GM15510 (cell line): ENCODE measurements around the gene CLIC5.

ENCODE experiments used
- POLR2A ChIP-seq: IDR thresholded peaks from 3 replicates; pipeline ENCODE4 v1.6.1; 2011; ENCODE audit warnings: borderline replicate concordance; ENCODE audit not compliant: insufficient read length; ENCODE audit errors: extremely low read depth

CLIC5 gene

DNA sequence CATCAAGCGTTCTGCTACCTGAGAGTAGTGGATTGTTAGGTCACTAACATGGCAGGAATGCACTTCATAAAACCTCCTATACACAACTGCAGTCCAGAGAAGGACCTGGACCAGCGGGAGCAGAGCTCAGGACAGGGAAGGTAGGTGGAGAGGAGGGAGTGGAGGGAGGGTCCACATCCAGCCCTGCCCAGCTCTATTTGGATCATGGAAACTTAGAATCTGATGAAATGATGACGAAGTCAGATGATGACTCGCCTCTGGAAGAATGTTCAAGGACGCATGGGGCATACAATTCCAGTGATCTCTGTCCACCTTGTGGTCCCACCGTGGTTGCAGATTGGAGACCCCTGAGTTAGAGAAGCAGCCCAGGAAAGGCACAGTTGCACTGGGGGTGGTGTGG lies 68.8 kb downstream of the CLIC5 start:
- TF ChIP-seq POLR2A, result no peak

DNA sequence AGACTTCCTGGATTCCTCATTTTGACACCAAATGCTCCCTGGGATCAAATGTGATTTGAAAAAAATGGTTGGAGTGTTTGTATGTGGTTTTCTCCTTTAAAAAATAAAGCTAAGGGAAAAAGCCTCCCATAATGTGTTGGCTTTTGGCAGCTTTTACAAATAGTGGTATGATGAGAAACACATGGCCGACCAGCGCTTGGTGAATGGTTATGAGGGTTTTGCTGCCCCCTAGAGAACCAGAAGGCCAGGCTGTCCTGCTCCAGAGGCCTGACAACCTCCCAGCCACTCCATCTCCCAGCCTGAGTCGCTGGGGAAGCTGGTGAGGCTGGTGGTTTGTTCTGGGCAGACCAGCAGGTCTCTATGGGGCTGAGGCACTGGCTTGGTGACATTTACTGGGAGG lies 69.3 kb downstream of the CLIC5 start:
- no peak for TF ChIP-seq POLR2A

DNA sequence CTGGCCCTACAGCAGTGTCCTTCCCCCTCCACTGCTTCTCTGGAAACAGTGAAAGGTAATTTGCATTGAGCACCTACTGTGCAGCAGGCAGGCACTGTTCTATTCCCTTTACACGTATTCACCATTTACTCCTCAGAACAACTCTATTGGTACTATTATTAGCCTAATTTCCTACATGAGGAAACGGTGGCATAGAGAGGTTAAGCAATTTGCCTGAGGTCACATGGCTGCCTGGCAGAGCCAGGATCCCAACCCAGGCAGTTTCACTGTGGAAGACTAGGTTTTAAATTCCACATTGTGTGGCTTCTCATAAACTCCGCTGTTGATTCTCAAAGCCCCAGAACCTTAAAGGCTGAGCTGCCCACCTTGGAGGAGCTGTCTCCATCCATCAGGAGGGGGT lies 72.7 kb downstream of the CLIC5 start:
- TF ChIP-seq POLR2A, result no peak

DNA sequence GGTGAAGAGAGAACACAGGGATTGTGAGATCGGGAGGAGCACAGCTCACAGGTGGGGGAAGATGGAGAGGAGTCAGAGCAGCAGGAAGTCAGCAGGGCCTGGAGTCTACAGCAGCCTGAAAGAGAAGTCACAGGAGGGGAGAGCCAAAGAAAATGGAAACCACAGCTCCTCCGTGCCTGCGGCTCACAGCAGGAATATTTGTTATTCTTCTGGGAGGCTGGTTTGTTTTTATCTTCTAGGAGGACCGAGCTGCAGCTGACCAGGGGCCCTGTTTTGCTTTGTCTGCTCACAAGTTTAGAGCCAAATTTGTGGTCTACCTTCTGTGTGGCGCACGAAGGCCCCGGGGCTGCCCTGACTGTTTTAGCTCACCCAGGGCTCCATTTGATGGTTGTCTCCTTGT lies 81.8 kb downstream of the CLIC5 start:
- TF ChIP-seq POLR2A, result no peak

DNA sequence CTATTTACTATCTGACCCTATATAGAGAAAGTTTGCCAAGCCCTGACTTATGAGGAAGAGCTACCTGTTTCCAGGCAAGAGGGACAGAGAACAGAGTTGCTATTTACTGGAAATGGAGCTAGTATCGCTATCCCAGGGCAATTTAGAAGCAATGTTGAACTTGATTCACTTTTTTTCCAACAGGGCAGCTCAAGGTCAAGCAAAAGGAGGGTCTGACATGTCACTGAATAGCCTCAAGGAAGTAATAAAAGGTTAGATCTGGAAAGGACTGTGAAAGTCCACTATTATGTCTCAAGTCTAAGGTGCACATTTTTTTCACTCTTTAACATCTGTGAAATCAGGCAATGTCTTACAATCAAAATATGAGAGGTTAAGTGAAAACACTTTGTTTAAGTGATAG lies 84.4 kb downstream of the CLIC5 start:
- no peak for TF ChIP-seq POLR2A

DNA sequence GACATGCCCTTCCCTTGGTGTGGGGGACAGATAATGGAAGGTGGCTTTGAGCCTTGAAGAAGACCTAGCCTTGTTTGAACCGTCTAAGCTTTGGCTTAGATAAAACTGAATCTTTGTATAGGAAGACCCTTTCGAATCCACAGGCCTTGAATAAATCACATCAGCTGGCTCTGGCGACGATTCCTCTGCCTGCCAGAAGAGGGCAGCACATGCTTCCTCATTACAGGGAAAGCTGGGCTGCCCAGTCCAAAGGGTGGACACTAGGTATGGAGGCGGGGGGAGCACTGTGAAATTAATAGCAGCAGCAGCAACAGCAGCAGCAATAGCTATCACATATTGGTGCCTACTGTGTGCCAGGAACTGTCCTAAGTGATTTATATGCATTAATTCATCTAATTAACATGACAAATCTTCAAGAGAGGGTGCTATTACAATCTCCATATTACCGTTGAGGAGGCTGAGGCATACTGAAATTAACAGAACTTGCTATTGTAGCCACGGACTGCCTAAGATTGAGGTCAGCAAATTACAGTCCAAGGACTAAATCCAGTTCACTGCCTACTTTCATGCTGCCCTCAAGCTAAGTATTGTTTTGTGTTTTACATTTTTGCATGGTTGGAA lies 85.1 kb downstream of the CLIC5 start:
- no peak for TF ChIP-seq POLR2A

DNA sequence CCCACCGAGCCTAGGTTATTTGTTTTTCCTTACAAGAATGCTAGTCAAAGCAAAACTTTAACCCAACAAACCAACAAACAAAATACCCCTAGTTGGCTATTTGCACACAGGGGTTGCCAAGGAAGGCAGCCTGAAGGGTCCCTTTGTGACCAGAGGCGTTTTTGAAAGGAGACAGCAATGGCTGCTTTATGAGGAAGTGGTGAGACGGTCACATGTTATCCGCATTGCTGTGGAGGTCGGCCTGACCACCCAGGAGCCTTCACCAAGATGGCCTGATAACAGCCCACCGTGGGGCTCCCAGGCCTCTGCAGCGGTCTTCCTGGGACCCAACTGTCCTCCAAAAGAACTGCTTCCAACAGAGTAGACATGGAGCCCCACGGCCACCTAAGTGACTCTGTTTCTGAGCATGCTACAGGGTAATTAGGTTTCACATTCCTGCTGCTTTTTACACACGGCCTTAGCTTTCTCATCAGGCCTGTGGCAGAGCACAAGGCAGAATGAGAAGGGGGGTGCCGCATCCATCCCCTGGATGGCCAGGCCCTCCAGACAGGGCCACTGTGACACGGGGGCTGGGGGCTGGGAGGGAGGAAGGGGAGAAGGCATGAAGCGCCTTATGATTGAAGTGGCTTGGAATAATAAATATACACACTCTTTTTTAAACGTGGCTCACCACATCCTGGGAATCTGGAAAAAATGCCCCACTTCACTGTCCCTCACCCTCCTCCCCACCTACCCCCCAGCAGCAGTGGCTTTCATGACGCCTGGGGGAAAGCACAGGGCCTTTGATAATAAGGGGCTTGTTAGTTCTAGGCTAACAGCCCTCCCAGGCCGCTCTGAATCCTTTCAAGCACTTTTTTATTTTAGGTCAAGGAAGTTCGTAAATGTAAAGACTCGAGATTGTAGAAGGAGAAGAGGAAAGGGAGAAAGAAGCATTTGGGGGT lies 86.0 kb downstream of the CLIC5 start:
- TF ChIP-seq POLR2A, result no peak

DNA sequence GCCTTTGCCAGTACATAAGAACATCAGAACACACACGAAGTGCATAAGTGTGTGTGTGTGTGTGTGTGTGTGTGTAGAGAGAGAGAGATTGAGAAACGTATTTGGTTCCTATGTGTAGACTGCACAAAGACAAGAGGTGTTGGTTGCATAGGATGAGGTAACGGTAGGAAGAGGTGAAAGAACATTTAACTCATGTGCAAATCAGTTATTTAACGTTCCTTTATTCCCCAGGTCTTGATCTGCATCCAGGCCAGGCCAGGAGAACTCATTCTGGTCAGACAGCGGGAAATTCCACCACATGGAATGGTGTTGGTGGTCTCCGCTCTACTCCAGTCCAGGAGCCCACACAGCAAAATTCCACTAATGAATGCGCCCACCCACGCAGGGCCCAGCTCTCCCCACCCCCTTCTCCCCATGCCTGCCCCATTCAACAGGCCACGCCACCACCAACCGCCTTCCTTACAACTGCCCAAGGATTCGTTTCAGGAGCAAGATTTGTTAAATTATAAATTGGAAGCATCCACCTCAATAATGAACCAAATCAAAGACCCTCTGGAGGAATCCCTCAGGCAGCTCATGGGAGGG lies 86.8 kb downstream of the CLIC5 start:
- TF ChIP-seq POLR2A, result no peak

DNA sequence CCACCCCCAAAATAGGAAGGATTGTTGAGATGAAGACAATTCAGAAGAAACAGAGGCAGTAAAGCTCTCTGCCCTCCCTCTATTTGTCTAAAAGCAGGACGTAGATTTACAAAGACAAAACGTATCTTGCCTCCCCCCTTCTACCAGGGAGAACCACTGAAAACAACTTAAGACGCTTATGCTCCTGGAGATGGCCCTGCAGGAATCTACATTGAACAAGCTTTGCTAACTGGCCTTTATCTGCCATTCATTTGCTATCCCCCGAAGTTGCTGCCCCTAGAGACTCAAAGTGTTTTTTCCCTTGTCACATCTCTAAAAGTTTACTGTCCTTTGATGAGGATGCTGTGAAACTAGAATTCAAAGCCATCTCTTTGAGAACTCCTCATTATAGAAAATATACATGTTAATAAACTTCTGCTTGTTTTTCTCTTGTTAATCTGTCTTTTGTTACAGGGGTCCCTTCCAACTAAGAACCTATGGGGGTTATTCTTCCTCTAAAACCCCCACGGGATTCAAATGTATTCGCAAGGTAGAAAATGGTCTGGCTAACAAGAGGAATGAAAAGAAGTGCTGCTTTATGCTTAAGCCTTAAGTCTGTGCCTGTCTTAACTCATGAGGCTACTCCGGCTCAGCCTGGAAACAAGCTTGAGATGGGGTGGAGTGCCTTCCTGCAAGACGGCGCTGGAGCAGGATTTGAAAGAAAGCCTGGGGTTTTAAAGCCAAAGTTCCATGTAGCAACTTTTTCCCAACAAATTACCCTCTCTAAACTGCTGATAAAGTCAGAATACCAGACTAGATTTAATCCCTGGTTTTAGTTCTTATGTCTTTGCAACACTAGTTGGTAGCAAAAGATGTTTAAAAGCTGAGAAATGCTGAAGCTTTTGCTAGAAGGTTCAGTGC lies 88.0 kb downstream of the CLIC5 start:
- no peak for TF ChIP-seq POLR2A

DNA sequence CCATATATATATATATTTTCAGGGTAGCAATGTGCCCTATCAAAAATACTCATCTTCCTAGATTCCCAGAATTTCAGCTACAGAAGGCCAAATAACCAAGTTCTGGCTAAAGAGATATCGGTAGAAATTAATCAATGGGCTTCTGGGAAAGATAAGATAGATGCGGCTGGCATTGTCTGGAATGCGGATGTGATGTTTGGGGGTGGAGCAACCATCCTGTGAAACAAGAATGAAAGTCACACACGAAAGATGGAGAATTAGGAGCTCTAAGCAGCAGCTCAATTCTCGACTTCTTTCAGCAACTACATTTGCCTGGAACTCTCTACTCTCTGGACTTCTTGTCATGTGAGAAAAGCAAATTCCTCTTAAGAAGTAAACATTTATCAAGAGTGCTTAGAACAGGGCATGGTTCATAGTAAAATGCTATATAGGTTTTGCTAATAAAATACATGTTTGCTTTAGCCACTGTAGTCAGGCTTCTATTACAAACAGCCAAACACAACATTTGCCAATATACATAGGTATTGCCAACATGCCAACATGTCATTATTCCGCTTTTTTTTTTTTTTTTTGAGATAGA lies 90.8 kb downstream of the CLIC5 start:
- no peak for TF ChIP-seq POLR2A

DNA sequence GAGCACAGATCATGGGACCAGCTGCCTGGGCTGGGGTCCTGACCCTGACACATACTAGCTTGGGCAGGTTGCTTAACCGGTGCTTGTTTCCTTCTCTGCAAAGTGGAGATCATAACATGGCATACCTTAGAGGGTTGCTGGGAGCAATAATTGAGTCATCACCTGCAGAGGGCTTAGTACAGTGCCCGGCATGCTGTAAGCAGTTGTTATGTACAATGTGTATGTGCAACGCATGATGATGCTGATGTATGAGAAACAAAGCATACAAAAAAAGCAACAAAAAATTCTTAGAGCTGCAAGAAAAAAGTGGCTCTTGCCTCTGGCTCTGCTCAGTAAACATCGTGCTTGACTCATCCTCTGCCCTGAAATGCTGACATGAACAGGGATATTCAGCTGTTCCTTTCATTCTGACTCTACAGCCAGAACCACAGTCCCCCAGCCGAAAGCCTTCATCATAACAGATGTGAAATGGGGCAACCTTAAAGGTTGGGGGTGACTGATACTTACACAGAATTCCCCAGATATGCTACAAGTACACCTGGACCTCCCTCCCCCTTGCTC lies 91.7 kb downstream of the CLIC5 start:
- TF ChIP-seq POLR2A, result no peak

DNA sequence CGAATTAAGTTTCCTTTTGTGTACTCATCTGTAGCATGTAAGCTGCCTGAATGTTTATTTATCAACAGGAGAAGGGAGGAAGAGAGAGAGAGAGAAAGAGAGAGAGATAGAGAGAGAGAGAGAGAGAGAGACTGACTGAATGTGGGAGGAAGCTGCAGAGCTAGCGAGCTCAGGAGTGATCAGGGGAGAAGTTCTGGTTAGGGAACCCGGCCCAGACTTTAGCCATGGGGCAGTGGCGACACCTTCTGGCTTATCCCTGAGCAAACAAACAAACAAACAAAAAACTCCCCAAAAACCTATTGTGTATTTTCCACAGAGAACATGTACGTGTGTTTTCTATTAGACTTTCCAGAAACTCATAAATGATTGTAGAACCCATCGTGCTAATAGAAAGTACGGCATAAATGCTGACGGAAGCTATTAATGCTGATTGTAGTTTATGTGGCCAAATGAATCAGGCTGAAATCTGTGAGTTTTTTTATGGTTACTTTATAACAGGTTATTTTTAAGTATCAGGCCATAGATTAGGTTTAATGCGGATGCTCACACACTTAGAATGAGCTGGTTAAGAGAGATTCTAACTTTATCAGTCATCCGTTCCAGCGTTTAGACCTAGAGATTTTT lies 92.8 kb downstream of the CLIC5 start:
- no peak for TF ChIP-seq POLR2A

DNA sequence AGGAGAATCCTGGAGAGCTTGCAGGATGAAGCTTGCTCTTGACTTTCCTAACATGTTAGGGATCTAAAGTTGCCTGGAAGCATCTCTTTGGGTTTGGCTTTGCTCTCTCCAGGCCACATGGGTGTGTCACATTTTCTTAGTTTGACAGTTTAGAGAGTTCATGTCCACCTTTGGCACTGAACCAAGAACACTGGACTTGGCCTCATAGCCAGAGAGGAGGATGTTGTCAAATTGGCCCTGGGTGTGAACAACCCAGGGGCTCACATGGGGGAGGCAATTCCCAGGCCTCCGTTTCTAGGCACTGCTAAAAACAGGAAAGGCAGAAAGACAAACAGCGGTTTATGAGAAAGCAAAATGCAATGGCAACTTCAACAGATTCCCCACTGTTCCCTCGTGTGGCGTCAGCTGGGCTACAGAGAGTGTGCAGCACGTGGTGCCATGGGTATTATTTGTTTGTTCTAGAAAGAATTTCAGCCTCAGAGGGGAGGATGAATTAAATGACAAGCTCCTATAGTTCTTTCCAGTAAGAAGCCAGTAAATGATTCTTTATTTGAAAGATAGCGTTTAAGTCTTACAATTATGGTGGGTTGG lies 93.9 kb downstream of the CLIC5 start:
- no peak for TF ChIP-seq POLR2A
